HPDE6-E6E7 (cell line): ENCODE measurements around the gene SNURF.
A peak's percentile ranks its signal among the peaks of the same experiment; 100 is the strongest.
"Not testable (repeated sequence)": the region's sequence is repeated elsewhere in the genome, so short reads cannot be mapped to it uniquely, and the experiment has no call there.

Source experiments
- DNase-seq: peaks from one replicate; pipeline ENCODE4 v3.0.0; 2011; ENCODE audit warnings: missing footprints; ENCODE audit errors: extremely low spot score

The SNURF gene, protein sequence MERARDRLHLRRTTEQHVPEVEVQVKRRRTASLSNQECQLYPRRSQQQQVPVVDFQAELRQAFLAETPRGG

DNA sequence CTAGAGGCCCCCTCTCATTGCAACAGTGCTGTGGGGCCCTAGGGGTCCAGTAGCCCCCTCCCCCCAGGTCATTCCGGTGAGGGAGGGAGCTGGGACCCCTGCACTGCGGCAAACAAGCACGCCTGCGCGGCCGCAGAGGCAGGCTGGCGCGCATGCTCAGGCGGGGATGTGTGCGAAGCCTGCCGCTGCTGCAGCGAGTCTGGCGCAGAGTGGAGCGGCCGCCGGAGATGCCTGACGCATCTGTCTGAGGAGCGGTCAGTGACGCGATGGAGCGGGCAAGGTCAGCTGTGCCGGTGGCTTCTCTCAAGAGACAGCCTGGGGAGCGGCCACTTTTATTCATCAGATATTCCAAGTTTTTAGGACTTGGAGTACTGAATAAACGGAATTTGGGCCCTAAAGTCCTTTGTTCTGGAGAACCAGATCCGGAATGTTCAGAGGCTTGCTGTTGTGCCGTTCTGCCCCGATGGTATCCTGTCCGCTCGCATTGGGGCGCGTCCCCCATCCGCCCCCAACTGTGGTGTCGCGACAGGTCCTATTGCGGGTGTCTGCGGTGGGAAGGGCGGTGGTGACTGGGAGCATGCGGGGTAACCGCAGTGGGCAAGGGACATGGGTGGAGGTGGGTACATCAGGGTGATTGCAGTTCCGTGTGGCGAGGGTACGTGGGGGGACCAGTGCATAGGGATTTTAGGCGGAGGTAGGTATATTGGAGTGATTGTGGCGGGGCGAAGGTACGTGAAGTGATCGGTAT, at the start of gene SNURF, which contains the start of gene SNRPN:
TSS of gene SNURF (plus strand) at position 205 of the 748 bp plus-strand sequence. CDS start at position 267, 62 bp downstream.
TSS of gene SNRPN (plus strand) at position 205 of the 748 bp plus-strand sequence. CDS start 19,467 bp downstream, outside the sequence.
- DNase-seq = peak; percentile 31

DNA sequence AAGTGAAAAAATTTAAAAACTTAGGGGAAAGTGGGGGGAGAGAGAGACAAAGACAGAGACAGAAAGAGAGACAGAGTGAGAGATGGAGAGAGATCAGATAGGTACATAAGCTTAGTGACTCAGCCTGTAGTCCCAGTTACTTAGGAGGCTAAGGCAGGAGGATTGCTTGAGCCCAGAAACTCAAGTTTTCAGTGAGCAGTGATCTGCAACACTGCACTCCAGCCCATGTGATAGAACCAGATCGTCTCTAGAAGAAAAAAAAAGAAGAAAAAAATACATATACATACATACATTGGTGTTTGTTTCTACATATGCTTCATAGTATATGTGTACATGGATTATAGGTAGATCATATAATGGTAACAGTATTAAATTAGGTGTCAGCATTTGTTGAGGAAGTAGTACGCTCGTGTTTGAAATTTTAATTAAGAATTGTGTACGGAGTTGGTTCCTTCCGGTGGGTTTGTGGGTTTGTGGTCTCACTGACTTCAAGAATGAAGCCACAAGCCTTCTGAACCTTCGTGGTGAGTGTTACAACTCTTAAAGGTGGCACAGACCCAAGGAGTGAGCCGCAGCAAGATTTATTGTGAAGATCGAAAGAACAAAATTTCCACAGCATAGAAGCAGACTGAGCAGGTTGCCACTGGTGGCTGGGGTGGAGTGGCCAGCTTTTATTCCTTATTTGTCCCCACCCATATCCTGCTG, 38.3 kb upstream of the SNURF start:
- no peak for DNase-seq

DNA sequence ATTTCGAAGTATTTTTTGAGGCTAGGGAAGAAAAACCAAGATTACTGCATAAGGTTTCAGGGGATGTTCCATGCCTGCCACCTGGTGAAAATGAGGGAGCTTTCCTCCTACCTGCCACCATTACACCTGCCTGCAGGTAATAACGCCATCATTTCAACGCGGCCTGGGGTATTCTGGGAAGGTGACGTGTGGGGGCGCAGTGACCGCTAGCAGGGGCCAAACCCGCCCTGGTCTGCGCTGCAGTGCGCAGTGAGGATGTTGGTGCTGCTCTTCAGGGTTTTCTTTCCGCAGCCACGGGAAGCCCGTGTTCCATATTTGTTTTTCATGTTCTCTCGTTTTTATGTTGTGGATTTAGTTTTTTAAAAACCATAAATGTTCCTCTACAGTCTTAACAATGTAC, 37.4 kb upstream of the SNURF start:
- no peak for DNase-seq

DNA sequence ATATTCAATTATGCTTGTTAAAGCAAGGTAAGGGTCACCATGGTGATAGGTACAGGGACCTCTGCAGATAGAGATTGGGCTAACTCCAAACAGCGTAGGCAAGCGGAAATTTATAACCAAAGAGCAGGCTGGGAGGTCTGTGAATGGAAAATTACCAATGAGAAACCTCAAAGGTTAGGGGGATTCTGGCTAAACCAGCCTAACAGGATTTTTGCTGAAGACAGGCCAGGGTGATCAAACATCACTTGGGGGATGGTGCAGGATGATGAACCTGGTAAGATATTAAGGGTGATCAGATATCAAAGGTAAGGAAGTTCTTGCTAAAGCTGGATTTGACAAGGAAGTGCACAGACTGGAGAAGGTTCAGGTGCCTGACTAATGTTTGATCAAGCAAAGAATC, 35.3 kb upstream of the SNURF start:
- no peak for DNase-seq

DNA sequence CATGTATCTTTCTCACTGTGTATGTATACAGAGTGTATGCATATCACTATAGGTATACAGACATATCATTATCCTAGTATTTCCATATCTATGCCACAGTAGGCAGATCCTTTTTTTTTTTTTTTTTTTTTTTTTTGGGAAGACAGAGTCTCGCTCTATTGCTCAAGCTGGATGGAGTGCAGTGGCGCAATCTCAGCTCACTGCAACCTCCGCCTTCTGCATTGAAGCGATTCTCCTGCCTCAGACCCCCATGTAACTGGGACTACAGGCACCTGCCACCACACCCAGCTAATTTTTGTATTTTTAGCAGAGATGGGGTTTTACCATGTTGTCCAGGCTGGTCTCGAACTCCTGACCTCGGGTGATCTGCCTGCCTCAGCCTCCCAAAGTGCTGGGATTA, 32.0 kb upstream of the SNURF start:
- DNase-seq = not testable (repeated sequence)

DNA sequence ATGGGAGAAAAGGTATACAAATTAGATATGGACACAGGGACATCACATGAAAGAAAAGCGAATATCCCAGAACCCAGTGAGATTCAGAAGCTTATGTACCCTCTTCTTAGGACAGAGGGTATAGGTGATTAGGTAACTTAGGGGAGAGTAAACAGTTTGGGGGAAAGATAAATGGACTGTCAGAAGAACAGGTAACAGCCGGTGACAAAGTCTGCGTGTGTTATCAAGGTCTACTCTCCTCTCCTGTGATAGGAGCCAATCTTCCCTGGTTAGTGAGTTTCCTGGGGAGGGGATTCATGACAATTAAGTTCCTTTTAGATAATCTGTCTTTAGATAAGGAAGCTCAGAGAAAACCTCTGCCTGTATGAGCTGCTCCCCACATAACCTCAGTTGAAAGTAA, 30.6 kb upstream of the SNURF start:
- no peak for DNase-seq

DNA sequence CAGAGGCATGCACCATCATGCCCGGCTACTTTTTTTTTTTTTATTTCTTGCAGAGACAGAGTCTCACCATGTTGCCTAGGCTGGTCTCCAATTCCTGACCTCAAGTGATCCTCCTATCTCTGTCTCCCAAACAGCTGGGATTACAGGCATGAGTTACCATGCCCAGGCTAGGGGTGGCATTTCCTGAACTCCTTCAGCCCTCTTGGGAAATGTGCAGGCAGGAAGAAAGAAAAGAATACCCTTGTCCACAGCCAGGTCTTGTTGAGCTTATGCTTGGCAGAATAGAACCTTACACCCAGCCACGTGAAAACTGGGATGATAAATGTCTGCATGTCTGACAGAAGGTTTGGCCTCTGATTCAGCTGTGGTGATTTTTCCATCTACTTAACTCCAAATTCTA, 30.2 kb upstream of the SNURF start:
- DNase-seq = no peak

DNA sequence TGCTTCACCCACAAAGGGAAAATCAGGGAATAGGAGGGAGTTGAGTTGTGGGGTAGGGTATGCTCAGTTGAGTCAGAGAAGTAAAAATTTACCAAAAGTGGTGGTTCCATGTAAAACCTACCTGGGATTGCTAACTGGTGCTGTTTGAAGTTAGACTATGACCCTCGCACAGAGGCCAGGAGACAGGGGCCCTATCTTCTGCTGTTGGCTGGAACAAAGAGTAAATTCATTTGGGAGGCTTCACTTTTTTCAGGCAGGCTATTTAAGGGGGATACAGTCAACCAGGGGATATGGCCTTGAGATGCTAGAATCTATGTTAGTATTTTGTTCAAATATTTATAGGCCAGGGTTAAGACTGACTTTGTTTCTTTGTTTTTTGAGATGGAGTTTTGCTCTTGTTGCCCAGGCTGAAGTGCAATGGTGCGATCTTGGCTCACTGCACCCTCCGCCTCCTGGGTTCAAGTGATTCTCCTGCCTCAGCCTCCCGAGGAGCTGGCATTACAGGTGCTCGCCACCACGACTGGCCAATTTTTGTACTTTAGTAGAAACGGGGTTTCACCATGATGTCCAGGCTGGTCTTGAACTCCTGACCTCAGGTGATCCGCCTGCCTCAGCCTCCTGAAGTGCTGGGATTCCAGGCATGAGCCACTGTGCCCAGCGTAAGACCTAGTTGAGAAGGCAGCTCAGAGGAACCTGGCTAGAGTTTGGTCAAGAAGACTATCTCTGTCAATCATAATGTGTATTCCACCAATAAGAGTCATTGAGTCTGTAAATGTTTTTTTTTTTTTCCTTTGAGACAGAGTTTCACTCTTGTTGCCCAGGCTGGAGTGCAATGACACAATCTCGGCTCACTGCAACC, 22.7 kb upstream of the SNURF start:
- not testable (repeated sequence) for DNase-seq

DNA sequence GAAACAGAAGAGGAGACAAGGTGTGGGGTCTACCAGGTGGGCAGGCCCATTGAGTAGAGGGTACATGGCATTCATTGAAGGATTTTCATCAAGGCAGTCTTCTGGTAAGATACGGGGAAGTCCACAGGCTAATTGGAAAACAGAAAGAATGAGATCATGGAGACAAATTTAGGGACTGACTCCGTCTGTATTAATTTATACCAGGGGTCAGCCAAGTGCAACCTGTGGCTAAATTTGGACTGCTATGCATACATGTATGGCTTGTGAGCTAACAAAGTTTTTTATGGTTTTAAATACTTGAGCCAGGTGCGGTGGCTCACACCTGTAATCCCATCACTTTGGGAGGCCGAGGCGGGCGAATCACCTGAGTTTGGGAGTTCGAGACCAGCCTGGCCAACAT, 21.1 kb upstream of the SNURF start:
- DNase-seq = no peak

DNA sequence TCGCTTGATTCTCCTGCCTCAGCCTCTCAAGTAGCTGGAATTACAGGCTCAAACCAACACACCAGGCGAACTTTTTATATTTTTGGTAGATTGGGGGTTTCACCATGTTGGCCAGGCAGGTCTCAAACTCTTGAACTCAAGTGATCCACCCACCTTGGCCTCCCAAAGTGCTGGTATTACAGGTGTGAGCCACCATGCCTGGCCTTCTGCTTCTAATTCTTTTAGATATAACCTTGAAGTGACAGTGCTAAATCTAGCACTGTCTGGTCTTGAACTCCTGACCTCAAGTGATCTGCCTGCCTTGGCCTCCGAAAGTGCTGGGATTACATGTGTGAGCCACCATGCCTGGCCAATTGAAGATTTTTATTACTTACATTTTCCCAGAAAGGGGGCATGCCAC, 16.6 kb upstream of the SNURF start:
- DNase-seq = not testable (repeated sequence)

DNA sequence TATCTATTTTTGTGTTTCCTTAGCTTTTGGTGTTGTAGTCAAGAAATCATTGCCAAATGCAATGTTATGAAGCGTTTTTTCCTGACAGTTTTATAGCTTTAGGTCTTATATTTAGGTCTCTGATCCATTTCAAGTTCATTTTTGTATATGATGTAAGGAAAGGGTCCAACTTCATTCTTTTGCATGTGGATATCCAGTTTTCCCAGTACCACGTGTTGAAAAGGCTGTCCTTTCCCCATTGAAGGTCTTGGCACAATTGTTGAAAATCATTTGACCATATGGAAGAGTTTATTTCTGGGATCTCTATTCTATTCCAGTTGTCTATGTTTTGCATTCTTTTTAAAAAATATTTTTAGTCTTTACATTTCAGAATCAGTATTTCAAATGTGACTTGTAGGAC, 14.6 kb upstream of the SNURF start:
- DNase-seq = no peak

DNA sequence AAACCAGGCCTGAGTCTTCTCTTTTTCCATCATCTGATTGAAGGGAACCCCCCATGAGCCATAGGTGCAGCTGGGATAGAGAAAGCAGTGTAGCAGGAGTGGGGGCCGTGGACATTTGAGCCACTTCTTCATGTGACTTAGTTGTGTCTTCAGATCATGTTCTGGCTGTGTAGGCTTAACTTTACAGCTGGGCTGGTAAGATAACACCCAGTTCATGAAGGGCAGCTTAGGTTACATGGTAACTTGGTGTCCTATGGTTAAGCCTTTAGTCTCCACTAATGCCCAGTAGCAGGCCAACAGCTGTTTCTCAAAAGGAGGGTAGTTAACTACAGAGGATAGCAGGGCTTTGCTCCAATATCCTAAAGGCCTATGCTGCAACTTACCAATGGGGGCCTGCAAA, 11.4 kb upstream of the SNURF start:
- DNase-seq = no peak

DNA sequence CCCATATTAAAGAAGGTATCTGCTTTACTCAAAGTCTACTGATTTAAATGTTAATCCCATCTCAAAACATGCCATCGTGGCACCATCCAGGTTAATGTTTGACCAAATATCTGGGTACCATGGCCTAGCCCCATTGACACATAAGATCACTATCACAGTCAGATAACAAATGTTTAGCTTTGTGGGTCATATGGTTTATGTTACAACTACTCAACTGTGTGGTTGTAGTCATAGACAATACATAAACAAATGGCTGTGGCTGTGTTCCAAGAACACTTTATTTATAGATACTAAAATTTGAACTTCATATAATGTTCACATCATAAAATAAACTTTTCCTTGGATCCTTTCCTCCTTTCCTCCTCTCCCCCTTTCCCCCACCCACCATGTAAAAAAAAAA, 9.8 kb upstream of the SNURF start:
- DNase-seq = no peak

DNA sequence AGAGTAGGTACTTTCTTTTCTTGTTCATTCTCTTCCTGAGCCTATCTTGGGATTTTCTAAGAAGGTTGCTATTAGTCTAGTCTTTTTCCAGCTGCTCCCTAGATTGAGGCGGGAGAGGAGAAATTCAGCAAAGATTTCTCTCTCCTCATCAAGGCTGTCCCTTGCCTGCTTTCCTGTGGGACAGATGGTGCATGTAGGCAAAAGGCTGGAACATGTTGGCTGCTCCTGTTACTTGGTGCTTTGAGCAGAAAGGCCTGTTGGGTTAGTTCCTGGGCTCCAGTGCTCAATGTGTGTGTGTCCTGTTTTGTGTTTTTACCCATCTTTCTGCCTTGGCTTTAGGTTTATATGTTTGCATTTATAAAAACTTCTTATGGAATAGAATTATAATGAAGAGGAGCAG, 9.1 kb upstream of the SNURF start:
- no peak for DNase-seq

DNA sequence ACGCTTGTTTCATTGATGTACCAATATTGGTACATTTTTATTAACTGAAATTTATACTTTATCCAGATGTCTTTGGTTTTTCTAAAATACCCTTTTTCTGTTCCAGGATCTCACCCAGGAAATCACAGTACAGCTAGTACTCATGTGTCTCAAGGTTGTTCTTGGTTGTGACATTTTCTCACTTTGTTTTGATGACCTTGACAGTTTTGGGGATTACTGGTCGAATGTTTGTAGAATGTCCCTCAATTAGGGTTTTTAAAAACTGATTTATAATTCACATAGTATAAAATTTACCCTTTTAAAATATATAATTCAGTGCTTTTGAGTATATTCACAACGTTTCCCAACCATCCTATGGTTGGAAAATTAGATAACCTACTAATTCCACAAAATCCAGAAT, 6.3 kb upstream of the SNURF start:
- no peak for DNase-seq

DNA sequence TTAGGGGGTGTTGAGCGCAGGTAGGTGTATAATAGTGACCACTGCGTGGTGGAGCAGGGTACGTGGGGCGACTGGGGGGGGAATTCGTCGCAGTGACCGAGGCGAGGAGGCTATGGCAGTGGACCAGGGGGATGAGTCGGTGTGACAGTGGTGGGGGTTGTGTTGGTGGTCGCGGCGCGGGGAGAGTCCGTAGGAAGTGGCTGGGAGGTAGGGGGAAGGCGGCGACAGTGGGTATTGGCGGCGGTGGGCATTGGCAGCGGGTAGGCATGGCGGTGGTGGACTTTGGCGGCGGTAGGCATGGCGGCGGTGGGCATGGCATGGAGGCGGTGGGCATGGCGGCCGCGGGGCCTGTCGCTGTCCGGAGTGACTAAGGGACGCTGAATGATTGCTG, 739 bp downstream of the SNURF start:
- no peak for DNase-seq

DNA sequence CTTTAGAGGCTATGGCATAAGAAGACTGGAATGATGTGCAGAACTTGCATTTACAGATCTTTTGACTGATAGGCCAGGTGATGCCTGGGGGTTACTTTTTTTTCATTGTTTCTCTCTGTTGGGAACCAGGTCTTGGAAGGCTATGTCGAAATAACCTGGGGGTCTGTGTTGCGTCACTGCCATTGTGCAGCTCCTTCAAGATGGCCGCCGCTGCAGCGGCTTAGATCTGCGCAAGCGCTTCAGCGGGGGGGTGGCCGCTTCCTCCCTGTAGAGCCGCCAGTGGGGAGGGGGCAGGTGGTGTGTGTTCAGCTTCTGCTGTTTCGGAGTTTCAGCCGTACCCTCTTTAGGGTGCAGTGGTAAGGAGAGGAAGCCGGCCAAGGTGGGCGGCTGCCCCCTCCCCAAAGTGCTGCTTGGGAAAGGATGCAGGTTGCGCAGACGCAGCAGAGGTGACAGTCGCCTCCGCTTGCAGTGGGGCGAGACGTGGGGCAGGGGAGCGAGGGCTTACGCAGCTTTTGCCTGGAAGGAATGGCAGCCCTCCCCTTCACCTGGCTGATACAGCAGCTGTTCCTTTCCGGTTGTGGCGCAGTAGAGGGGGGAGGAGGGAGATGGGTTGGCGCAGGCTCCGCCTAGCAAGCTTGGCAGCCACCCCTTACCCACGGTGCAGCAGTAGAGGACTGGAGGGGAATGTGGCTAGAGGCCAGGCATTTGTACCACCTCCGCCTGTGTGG, 1.5 kb downstream of the SNURF start:
- DNase-seq = peak; percentile 32

DNA sequence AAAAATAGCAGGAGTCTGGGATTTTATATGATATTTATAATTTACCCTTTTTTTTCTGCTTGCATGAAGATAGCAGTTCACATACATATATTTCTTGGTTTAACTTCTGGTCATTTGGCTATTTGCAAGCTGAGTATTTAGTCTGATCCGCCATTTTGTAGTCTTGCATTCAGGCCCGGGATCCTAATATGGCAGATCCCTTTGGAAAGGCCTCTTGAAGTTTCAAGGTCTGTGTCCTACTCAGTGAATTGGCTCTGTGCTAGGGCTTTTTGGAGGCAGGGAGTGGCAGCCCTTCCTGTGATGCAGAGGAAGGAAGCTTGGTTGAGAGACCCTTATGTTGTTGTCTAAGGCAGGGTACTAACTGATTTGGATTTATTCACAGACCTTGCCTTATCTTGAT, 2.9 kb downstream of the SNURF start:
- no peak for DNase-seq

DNA sequence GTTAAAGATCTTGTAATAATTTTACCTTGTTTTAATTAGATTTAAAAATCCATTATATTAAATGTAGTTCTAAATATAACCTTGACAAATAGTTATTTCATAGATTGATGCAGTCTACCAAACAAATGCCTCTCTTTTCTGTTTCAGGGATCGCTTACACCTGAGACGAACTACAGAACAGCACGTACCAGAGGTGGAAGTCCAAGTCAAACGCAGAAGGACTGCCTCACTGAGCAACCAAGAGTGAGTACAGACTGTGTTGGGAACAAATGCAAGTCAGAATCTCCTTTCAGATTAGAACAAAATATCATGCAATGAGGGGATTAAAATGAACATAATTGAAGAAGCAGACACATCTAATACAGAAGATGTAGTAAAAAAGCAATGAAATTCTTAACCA, 7.2 kb downstream of the SNURF start:
- no peak for DNase-seq

DNA sequence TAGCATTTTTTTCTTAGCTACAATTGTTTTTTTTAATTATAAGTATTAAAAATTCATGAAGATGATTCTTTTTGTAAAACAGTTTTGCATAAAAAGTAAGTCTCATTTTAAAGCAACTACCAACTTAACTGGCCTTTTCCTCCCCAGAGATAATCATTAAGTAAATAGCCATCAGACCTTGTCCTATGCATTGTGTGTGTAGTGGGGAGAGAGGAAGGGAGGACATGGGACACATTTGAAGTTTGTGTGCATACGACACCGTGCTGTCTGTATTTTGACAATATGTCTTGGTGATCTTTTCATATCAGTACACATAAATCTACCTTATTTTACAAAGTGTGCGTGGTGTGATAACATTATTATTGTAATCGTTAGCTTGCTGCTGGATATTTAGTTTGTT, 8.1 kb downstream of the SNURF start:
- DNase-seq = no peak

DNA sequence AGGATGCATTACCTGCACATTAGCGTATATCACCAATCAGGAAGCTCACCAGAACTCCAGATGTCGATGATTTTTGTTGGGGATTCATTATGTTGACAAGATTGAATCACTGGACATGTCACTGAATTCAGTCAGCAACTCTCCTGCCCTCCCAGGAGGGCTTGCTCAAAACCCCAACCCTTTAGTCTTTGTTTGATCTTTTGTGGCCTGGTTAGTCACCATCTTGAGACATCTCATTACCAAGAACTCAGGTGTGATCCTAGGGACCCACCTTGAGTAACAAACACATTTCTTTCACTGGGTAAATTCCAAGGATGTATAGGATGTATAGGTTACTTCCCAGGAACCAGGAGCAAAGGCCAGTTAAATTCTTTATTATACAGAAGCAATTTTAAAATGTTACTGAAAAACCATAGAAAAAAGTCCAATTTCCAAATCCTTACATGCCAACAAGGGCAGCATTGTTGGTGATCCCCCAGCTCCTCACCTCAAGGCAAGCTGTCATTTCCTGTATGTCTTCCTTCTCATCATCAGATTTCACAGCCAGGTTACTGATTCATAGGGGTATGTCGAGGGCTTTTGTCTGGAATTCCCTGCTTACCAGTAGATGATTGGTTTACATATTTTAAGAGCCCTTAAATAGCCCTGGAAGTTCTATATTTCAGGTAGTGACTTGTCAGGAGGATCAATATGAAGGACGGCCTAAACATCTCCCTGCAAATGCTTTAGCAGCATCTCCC, 11.7 kb downstream of the SNURF start:
- DNase-seq = no peak
